ENCODE measurements around the gene RBM43. TPM values are rescaled to one million over a fixed set of nuclear protein-coding genes. Genes with fewer than 3 reads are reported as not detected.

RBM43 gene
- total RNA-seq, 4 donors from 2014 or later, result 1.0 to 18.5 (median 8.3) TPM

- H3K27ac ChIP-seq, result no peak overlapping the region
- no peaks in the 10 kb centered on the region for H3K27me3 ChIP-seq
- no peaks in the 10 kb centered on the region for H3K4me1 ChIP-seq
- no peak overlapping the region for H3K4me3 ChIP-seq
- no peaks in the 10 kb centered on the region for H3K36me3 ChIP-seq
- intact Hi-C loops (cut with DNase I; ENCODE audit: low total_unique reads), result no loop called here
- no peaks in the 10 kb centered on the region for H3K9me3 ChIP-seq
- no peak for TF ChIP-seq POLR2A (IDR thresholded peaks at IDR 0.05)
- no peak for TF ChIP-seq CTCF (IDR thresholded peaks at IDR 0.05)
- no peak for DNase-seq
These were observed 56.9 kb downstream of the RBM43 start for GRCh38 chr2:151204756-151205155.

- no peaks in the 10 kb centered on the region for H3K27me3 ChIP-seq
- no peak overlapping the region for H3K27ac ChIP-seq
- TF ChIP-seq POLR2A (IDR thresholded peaks at IDR 0.05) (no peak), CTCF (IDR thresholded peaks at IDR 0.05) (no peak)
These were observed 60.8 kb downstream of the RBM43 start for GRCh38 chr2:151200844-151201243.

GRCh38 chr2:151200277-151200676 lies 61.4 kb downstream of the RBM43 start:
- H3K9me3 ChIP-seq, result no peaks in the 10 kb centered on the region
- no peaks in the 10 kb centered on the region for H3K27me3 ChIP-seq
- H3K4me3 ChIP-seq, result no peak overlapping the region

More at GRCh38 chr2:151200844-151201243, 60.8 kb downstream of the RBM43 start:
- no peaks in the 10 kb centered on the region for H3K4me1 ChIP-seq
- intact Hi-C loops (cut with DNase I; ENCODE audit: low total_unique reads), result no loop called here
- no peaks in the 10 kb centered on the region for H3K36me3 ChIP-seq
- H3K9me3 ChIP-seq, result no peaks in the 10 kb centered on the region
- DNase-seq, result no peak
- no peak overlapping the region for H3K4me3 ChIP-seq

GRCh38 chr2:151198645-151199044 lies 63.0 kb downstream of the RBM43 start:
- Histone ChIP-seq H3K9me3 (no peaks in the 10 kb centered on the region), H3K4me1 (no peaks in the 10 kb centered on the region), H3K27ac (no peak overlapping the region), H3K27me3 (no peaks in the 10 kb centered on the region), H3K36me3 (no peaks in the 10 kb centered on the region), H3K4me3 (no peak overlapping the region)
- intact Hi-C loops (cut with DNase I; ENCODE audit: low total_unique reads), result no loop called here
- DNase-seq, result no peak
- TF ChIP-seq CTCF (IDR thresholded peaks at IDR 0.05) (no peak), POLR2A (IDR thresholded peaks at IDR 0.05) (no peak)

More at GRCh38 chr2:151200277-151200676, 61.4 kb downstream of the RBM43 start:
- no peaks in the 10 kb centered on the region for H3K36me3 ChIP-seq
- H3K27ac ChIP-seq, result no peak overlapping the region
- no peak for DNase-seq
- intact Hi-C loops (cut with DNase I; ENCODE audit: low total_unique reads), result no loop called here
- H3K4me1 ChIP-seq, result no peaks in the 10 kb centered on the region
- no peak for TF ChIP-seq CTCF (IDR thresholded peaks at IDR 0.05)
- TF ChIP-seq POLR2A (IDR thresholded peaks at IDR 0.05), result no peak

Other genes starting within 250 kb of the RBM43 start
- gene NMI, start 27.8 kb upstream of the RBM43 start, total RNA-seq, result 10 to 100 TPM in 3 of 4 donors, 1 to 10 TPM in 1; 4.6 to 22.4 (median 17.0) TPM
- 1 to 10 TPM in 3 of 4 donors, under 1 TPM in 1; 0.88 to 3.2 (median 1.6) TPM for gene TNFAIP6, start 95.7 kb upstream of the RBM43 start, total RNA-seq
- 10 to 100 TPM; 19.0 to 99.6 (median 56.3) TPM for gene RIF1, start 148.0 kb upstream of the RBM43 start, total RNA-seq